Large intestine (tissue), 12 donors: ENCODE measurements around the gene TAS2R31. TPM values are rescaled to one million over a fixed set of nuclear protein-coding genes. Genes with fewer than 3 reads are reported as not detected.
"Not testable (repeated sequence)": the region's sequence is repeated elsewhere in the genome, so short reads cannot be mapped to it uniquely, and the experiment has no call there.

Source experiments
- DNase-seq, 2 donors: peaks; one replicate each; pipeline versions ENCODE4 v3.0.0 to v3.0.0-alpha.2; 2013
- H3K27ac ChIP-seq: one replicate; pipeline ENCODE4 v1.5.1; 2013; ENCODE audit warnings: low read length
- H3K27me3 ChIP-seq: 2 replicates; pipeline ENCODE4 v1.6.1; 2013; ENCODE audit warnings: low read length; ENCODE audit not compliant: control insufficient read depth, insufficient read depth
- H3K36me3 ChIP-seq: 2 replicates; pipeline ENCODE4 v1.6.1; 2013; ENCODE audit warnings: low read length; ENCODE audit not compliant: control insufficient read depth, insufficient read depth
- H3K4me1 ChIP-seq: one replicate; pipeline ENCODE4 v1.6.1; 2013; ENCODE audit warnings: low read length; ENCODE audit not compliant: control insufficient read depth, insufficient read depth
- H3K4me3 ChIP-seq: one replicate; pipeline ENCODE4 v1.5.1; 2013; ENCODE audit warnings: low read length
- H3K9me3 ChIP-seq: one replicate; pipeline ENCODE4 v1.6.1; 2013; ENCODE audit warnings: mild to moderate bottlenecking, low read depth, low read length, moderate library complexity; ENCODE audit not compliant: control insufficient read depth
- WGBS: methylation state at CpG from one replicate; pipeline ENCODE4 v1.1.5; 2013; ENCODE audit warnings: low lambda C conversion rate; ENCODE audit not compliant: insufficient coverage; 5-methylcytosine and 5-hydroxymethylcytosine counted together
- long read RNA-seq, 11 donors: transcript quantifications; one replicate each; lab custom pipeline, GENCODE V29; 2026
- polyA plus RNA-seq: library from polyadenylated mRNA; unstranded; fragments of 120-200 nt; gene quantifications from one replicate; pipeline ENCODE4 v1.2.1, GENCODE V29; 2013

TAS2R31 gene, protein sequence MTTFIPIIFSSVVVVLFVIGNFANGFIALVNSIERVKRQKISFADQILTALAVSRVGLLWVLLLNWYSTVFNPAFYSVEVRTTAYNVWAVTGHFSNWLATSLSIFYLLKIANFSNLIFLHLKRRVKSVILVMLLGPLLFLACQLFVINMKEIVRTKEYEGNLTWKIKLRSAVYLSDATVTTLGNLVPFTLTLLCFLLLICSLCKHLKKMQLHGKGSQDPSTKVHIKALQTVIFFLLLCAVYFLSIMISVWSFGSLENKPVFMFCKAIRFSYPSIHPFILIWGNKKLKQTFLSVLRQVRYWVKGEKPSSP
- polyA plus RNA-seq, result 0.82 TPM
- long read RNA-seq, donor 1, result 0 reads
- long read RNA-seq, donor 2, result 0 reads
- long read RNA-seq, donor 3, result 0 reads
- long read RNA-seq, donor 4, result 0 reads
- long read RNA-seq, donor 5, partial matches to known transcripts, result 0 of 1 reads
- long read RNA-seq, donor 5, other reads (novel, unspliced or antisense), result 0 of 1 reads
- long read RNA-seq, donor 6, partial matches to known transcripts, result 0 of 1 reads
- long read RNA-seq, donor 6, other reads (novel, unspliced or antisense), result 0 of 1 reads
- long read RNA-seq, donor 7, partial matches to known transcripts, result 0 of 1 reads
- long read RNA-seq, donor 7, other reads (novel, unspliced or antisense), result 0 of 1 reads
- long read RNA-seq, donor 8, result 0 reads
- long read RNA-seq, donor 9, partial matches to known transcripts, result 0 of 1 reads
- long read RNA-seq, donor 9, other reads (novel, unspliced or antisense), result 0 of 1 reads
- long read RNA-seq, donor 10, partial matches to known transcripts, result 0 of 1 reads
- long read RNA-seq, donor 10, other reads (novel, unspliced or antisense), result 0 of 1 reads
- long read RNA-seq, donor 11, result 0 reads

DNA sequence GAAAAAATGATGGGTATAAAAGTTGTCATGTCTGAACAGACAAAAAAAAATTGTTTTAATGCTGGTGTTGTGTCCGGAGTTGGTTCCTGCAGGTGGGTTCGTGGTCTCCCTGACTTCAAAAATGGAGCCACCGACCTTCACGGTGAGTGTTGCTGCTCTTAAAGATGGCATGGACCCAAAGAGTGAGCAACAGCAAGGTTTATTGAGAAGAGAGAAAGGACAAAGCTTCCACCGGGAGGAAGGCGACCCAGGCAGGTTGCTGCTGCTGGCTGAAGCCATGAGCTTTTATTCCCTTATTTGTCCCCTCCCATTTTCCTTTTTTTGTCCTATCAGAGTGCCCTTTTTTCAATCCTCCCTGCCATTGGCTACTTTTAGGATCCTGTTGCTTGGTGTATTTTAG lies at the start of gene TAS2R31:
TSS of gene TAS2R31 (minus strand) at position 101 of the 400 bp plus-strand sequence. CDS start at position 29, 72 bp downstream.
- Histone ChIP-seq H3K27me3 (no peaks in the 10 kb centered on the region), H3K9me3 (no peaks in the 10 kb centered on the region), H3K36me3 (peaks cover 5% of the 10 kb centered on the region), H3K4me3 (no peak within 1 kb of the TSS), H3K4me1 (no peaks in the 10 kb centered on the region), H3K27ac (no peak within 1 kb of the TSS)
- WGBS, result 100% methylated on average over 1 of the region's 6 CpGs
- no peak for DNase-seq

DNA sequence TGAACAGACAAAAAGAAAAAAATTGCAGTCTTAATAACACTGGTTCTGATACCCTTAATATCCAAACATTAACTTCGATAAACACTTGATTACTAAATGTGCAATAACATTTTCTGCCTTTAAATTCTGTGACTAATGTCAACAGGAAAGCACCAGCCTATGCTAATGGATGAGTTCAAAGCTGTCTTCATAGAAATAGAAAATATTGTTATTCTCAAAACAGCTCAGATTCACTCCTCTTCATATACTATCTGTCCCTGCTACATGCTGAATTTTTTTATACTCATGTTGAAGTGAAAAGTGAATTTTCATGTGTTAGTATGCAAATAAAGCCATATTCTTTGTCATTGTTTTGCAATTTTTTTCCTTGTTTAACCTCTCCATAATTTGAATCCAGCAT lies 47.0 kb upstream of the TAS2R31 start:
- WGBS, result 100% methylated on average over 1 of the region's 1 CpG

DNA sequence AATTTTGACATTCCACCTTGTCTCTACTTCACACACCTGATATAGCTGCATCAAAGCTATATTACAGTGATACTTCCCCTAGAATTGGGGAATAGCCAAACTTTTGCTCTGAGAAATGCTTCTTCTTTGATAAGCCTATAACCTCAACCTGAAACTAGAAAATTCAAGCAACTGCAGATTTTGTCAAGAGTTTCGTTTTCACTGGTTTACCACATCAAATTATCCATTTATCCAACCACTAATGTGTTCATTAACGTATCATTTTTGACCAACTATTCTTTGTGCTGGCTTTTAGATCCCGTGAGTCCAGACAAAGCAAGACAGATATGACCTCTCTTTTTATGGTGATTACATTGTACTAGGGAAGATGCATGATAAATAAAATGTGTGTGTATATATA lies 44.4 kb upstream of the TAS2R31 start:
- DNase-seq, result no peak
- no peaks in the 10 kb centered on the region for H3K36me3 ChIP-seq
- no peak overlapping the region for H3K4me3 ChIP-seq
- no peaks in the 10 kb centered on the region for H3K27me3 ChIP-seq
- no peaks in the 10 kb centered on the region for H3K9me3 ChIP-seq
- 100% methylated on average over 1 of the region's 3 CpGs for WGBS
- no peaks in the 10 kb centered on the region for H3K4me1 ChIP-seq
- H3K27ac ChIP-seq, result no peak overlapping the region

More for the DNA sequence above, 47.0 kb upstream of the TAS2R31 start:
- Histone ChIP-seq H3K9me3 (peaks cover 2% of the 10 kb centered on the region), H3K4me1 (no peaks in the 10 kb centered on the region), H3K27me3 (no peaks in the 10 kb centered on the region), H3K4me3 (no peak overlapping the region), H3K27ac (no peak overlapping the region), H3K36me3 (no peaks in the 10 kb centered on the region)
- DNase-seq, result no peak

DNA sequence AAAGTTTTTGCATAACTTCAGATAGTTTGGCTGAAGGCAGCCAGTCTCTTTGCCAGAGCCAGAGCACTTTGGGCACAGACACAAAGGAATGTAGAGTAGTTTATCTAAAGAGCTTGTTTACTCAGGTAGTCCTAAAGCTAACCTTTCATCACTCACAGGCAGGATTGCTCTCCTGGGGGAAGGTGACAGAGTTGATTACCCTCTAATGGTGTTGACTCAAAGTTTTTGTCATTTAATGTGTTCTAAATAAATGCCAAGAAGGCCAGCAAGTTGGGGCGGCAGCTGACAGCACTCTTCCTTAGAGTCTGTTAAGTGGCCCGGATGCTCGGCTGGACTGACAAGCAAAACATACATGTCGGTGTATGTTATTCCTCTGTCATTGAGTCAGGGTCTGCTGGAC lies 40.2 kb upstream of the TAS2R31 start:
- DNase-seq, result no peak
- H3K4me1 ChIP-seq, result no peaks in the 10 kb centered on the region

DNA sequence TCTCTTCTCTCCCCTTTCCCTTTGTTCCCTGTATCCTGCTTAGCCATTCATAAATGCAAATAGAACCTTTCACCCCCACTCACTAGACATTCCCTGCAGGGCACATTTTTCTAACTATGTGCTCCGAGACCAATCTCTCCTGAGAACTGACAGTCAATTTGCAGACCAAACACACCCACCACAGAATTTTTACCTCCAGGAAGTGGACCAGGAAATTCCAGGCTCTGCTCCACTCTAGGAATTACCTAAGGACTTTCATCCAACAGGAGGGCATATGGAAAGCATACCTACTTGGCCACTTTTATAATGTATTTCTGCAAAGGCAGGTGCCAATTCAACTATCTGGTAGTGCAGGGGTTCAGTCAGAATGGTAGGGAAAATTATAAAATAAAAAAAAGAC lies 39.8 kb upstream of the TAS2R31 start:
- Histone ChIP-seq H3K9me3 (no peaks in the 10 kb centered on the region), H3K4me3 (no peak overlapping the region), H3K4me1 (no peaks in the 10 kb centered on the region), H3K27me3 (no peaks in the 10 kb centered on the region), H3K36me3 (no peaks in the 10 kb centered on the region), H3K27ac (no peak overlapping the region)
- no CpG with 5 or more reads among the region's 1 CpG for WGBS
- DNase-seq, result no peak

More for the DNA sequence above, 40.2 kb upstream of the TAS2R31 start:
- no peaks in the 10 kb centered on the region for H3K36me3 ChIP-seq
- no peak overlapping the region for H3K4me3 ChIP-seq
- H3K9me3 ChIP-seq, result no peaks in the 10 kb centered on the region
- no peaks in the 10 kb centered on the region for H3K27me3 ChIP-seq
- H3K27ac ChIP-seq, result no peak overlapping the region
- WGBS, result no CpG with 5 or more reads among the region's 4 CpGs

DNA sequence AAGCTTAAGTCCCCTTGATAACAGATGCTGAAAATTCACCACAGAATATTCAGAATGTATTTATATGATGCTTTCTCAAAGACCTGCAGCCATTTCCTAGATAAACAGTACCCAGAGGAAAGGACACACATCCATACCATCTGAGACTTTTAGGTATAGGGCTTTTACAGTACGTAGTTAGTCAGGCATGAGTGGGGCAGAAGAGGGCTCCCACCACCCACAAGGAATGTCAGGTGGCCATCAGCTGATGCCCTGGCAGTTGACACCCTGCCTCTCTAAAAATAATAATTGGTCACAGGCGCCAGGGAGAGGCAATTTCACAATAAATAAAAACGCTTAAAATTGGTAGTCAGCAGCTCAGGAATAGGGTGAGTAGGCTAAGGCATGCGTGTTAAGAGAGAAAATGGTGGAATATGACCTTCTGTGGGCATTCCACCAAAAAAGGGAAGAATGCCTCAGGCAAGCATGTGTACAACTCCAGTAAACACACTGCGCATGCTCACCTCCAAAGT lies 38.7 kb upstream of the TAS2R31 start:
- Histone ChIP-seq H3K4me3 (no peak overlapping the region), H3K27ac (no peak overlapping the region), H3K36me3 (no peaks in the 10 kb centered on the region), H3K9me3 (no peaks in the 10 kb centered on the region), H3K27me3 (no peaks in the 10 kb centered on the region), H3K4me1 (no peaks in the 10 kb centered on the region)
- 79% methylated on average over 4 of the region's 5 CpGs for WGBS
- no peak for DNase-seq

DNA sequence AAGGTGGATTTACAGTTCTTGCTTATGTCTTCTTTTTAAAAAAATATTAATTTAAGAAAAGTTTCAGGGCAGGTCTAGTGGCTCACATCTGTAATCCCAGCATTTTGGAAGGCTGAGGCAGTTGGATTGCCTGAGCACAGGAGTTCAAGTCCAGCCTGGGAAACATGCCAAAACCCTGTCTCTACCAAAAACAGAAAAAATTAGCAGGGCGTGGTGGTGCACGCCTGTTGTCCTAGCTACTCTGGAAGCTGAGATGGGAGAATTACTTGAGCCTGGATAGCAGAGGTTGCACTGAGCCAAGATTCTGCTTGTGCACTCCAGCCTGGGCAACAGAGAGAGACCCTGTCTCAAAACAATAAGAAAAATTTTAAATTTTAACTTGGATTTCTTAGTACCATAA lies 36.3 kb upstream of the TAS2R31 start:
- no peaks in the 10 kb centered on the region for H3K9me3 ChIP-seq
- no peaks in the 10 kb centered on the region for H3K27me3 ChIP-seq
- H3K4me1 ChIP-seq, result no peaks in the 10 kb centered on the region
- no peak for DNase-seq
- H3K27ac ChIP-seq, result no peak overlapping the region
- H3K36me3 ChIP-seq, result no peaks in the 10 kb centered on the region
- no CpG with 5 or more reads among the region's 2 CpGs for WGBS
- no peak overlapping the region for H3K4me3 ChIP-seq

DNA sequence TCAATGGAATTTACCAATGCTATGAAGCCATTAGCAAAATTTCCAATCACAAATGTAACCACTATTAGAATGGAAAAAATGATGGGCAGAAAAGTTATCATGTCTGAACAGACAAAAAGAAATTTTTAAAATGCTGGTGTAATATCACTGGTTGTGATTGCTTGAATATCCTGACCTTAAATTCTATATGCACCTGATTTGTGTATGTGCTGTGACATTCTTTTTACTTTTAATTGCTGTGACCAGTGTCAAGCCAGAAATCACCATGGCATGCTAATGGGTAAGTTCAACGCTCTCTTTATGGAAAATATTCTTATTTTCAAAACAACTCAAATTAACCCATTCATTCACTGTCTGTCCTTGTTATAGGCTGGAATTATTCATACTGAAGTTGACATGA lies 31.0 kb upstream of the TAS2R31 start, which contains the start of gene TAS2R46:
TSS of gene TAS2R46 (minus strand) at position 101 of the 400 bp plus-strand sequence. CDS start at position 101, 0 bp downstream.
- not testable (repeated sequence) for H3K4me1 ChIP-seq, H3K27me3 ChIP-seq, DNase-seq, H3K4me3 ChIP-seq, H3K9me3 ChIP-seq, H3K27ac ChIP-seq, H3K36me3 ChIP-seq
- WGBS, result no CpG with 5 or more reads among the region's 1 CpG

DNA sequence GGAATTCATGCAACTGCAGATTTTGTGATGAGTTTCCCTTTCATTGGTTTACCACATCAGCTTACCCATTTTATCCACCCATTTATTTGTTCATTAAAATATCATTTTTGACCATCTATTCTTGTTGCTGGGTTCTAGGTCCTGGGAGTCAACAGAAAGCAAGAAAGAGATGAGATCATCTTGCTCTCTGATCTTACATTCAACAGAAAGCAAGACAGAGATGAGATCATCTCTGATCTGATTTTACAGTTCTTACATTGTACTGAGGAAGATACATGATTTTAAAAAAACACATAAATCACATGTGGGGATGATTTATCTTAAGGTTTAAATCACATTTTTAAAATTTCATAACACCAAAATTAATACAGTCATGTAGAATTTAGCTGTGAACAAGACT lies 28.6 kb upstream of the TAS2R31 start:
- no peak overlapping the region for H3K4me3 ChIP-seq
- no peaks in the 10 kb centered on the region for H3K36me3 ChIP-seq
- no peaks in the 10 kb centered on the region for H3K9me3 ChIP-seq
- no peak for DNase-seq
- H3K27ac ChIP-seq, result no peak overlapping the region
- no peaks in the 10 kb centered on the region for H3K27me3 ChIP-seq
- no peaks in the 10 kb centered on the region for H3K4me1 ChIP-seq

DNA sequence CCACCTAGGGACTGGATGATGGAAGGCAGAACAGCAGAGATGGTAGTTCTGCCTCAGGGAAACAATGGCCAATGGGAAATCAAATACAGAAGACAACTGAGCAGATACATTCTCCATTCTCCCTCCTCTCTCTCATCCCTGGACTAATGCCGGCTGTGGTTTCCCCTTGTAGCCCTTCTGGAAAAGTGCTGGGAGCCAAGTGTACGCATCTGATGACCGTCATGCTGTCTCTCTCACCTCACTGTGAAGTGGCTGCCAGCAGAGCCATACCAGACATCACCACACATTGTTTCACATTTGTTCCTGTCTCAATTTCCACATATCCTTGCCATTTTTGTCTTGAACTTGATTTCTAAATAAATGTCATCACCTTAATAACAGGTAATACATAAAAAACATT lies 27.8 kb upstream of the TAS2R31 start:
- Histone ChIP-seq H3K36me3 (no peaks in the 10 kb centered on the region), H3K4me3 (no peak overlapping the region), H3K27ac (no peak overlapping the region), H3K9me3 (no peaks in the 10 kb centered on the region), H3K27me3 (no peaks in the 10 kb centered on the region), H3K4me1 (no peaks in the 10 kb centered on the region)
- DNase-seq, result no peak
- WGBS, result no CpG with 5 or more reads among the region's 3 CpGs
